Activated naive CD8-positive, alpha-beta T cell treated with anti-CD3 and anti-CD28 coated beads for 36 hours (primary cell): ENCODE results near the gene ASB3. TPM values are rescaled to one million over a fixed set of nuclear protein-coding genes. Genes with fewer than 3 reads are reported as not detected.

Experiments used
- DNase-seq: peaks from one replicate; pipeline ENCODE4 v3.0.0; 2021
- H3K27ac Mint-ChIP-seq: one replicate; pipeline ENCODE4 v1.8.0; 2022; ENCODE audit warnings: mild to moderate bottlenecking, moderate library complexity, mixed read lengths
- H3K27me3 Mint-ChIP-seq: one replicate; pipeline ENCODE4 v1.8.0; 2022; ENCODE audit warnings: mild to moderate bottlenecking, mixed read lengths
- H3K36me3 Mint-ChIP-seq: one replicate; pipeline ENCODE4 v1.8.0; 2021; ENCODE audit warnings: mild to moderate bottlenecking, mixed read lengths
- H3K4me1 Mint-ChIP-seq: one replicate; pipeline ENCODE4 v1.8.0; 2021; ENCODE audit warnings: mixed read lengths
- H3K4me3 Mint-ChIP-seq: one replicate; pipeline ENCODE4 v1.8.0; 2022; ENCODE audit warnings: mild to moderate bottlenecking, moderate library complexity, mixed read lengths
- H3K9me3 Mint-ChIP-seq: one replicate; pipeline ENCODE4 v1.8.0; 2022; ENCODE audit warnings: mixed read lengths
- total RNA-seq, 2 experiments: library from RNA; stranded (reverse); gene quantifications; one replicate each; pipeline ENCODE4 v1.2.3, GENCODE V29; 2021

ASB3 gene
- total RNA-seq, 2 experiments from 2014 or later = 18.6 to 19.6 TPM

- H3K36me3 Mint-ChIP-seq = peaks cover 8% of the 10 kb centered on the region
- H3K27ac Mint-ChIP-seq = no peak overlapping the region
- DNase-seq = no peak
- no peaks in the 10 kb centered on the region for H3K9me3 Mint-ChIP-seq
- no peak overlapping the region for H3K4me3 Mint-ChIP-seq
- H3K4me1 Mint-ChIP-seq = no peaks in the 10 kb centered on the region
- no peaks in the 10 kb centered on the region for H3K27me3 Mint-ChIP-seq
Observed at GRCh38 chr2:53811601-53812000, 24.8 kb upstream of the ASB3 start.

- H3K36me3 Mint-ChIP-seq = peaks cover 12% of the 10 kb centered on the region
- H3K4me1 Mint-ChIP-seq = no peaks in the 10 kb centered on the region
- H3K27me3 Mint-ChIP-seq = no peaks in the 10 kb centered on the region
- no peaks in the 10 kb centered on the region for H3K9me3 Mint-ChIP-seq
- H3K27ac Mint-ChIP-seq = no peak overlapping the region
- H3K4me3 Mint-ChIP-seq = no peak overlapping the region
- no peak for DNase-seq
Observed at GRCh38 chr2:53802617-53803151, 15.9 kb upstream of the ASB3 start.

GRCh38 chr2:53801547-53801946 lies 14.8 kb upstream of the ASB3 start:
- DNase-seq = no peak
- peaks cover 12% of the 10 kb centered on the region for H3K36me3 Mint-ChIP-seq
- H3K27me3 Mint-ChIP-seq = no peaks in the 10 kb centered on the region
- H3K4me1 Mint-ChIP-seq = no peaks in the 10 kb centered on the region
- H3K27ac Mint-ChIP-seq = no peak overlapping the region
- H3K4me3 Mint-ChIP-seq = no peak overlapping the region
- no peaks in the 10 kb centered on the region for H3K9me3 Mint-ChIP-seq

GRCh38 chr2:53793821-53794220 lies 7.1 kb upstream of the ASB3 start:
- no peaks in the 10 kb centered on the region for H3K27me3 Mint-ChIP-seq
- no peak overlapping the region for H3K4me3 Mint-ChIP-seq
- no peak for DNase-seq
- H3K27ac Mint-ChIP-seq = no peak overlapping the region
- H3K36me3 Mint-ChIP-seq = peaks cover 3% of the 10 kb centered on the region
- H3K9me3 Mint-ChIP-seq = no peaks in the 10 kb centered on the region
- H3K4me1 Mint-ChIP-seq = peaks cover 11% of the 10 kb centered on the region

- peaks cover 3% of the 10 kb centered on the region for H3K36me3 Mint-ChIP-seq
- peaks cover 15% of the 10 kb centered on the region for H3K4me1 Mint-ChIP-seq
- no peak overlapping the region for H3K27ac Mint-ChIP-seq
- no peak for DNase-seq
- H3K27me3 Mint-ChIP-seq = no peaks in the 10 kb centered on the region
- no peaks in the 10 kb centered on the region for H3K9me3 Mint-ChIP-seq
- H3K4me3 Mint-ChIP-seq = no peak overlapping the region
Observed at GRCh38 chr2:53793261-53793660, 6.5 kb upstream of the ASB3 start.

GRCh38 chr2:53787614-53788289 lies 999 bp upstream of the ASB3 start:
- Mint-ChIP-seq H3K27me3 (no peaks in the 10 kb centered on the region), H3K9me3 (no peaks in the 10 kb centered on the region), H3K4me1 (peaks cover 37% of the 10 kb centered on the region), H3K36me3 (peaks cover 6% of the 10 kb centered on the region), H3K27ac (peak overlapping the region; percentile 91), H3K4me3 (peak overlapping the region; percentile 94)
- no peak for DNase-seq

- peaks cover 14% of the 10 kb centered on the region for H3K36me3 Mint-ChIP-seq
- peak overlapping the region; percentile 94 for H3K4me3 Mint-ChIP-seq
- H3K27me3 Mint-ChIP-seq = no peaks in the 10 kb centered on the region
- H3K9me3 Mint-ChIP-seq = no peaks in the 10 kb centered on the region
- peaks cover 38% of the 10 kb centered on the region for H3K4me1 Mint-ChIP-seq
- H3K27ac Mint-ChIP-seq = peak overlapping the region; percentile 91
- DNase-seq = peak; percentile 22
Observed at GRCh38 chr2:53786352-53786704, 425 bp downstream of the ASB3 start.

GRCh38 chr2:53785366-53785765 lies 1.4 kb downstream of the ASB3 start:
- H3K9me3 Mint-ChIP-seq = no peaks in the 10 kb centered on the region
- peaks cover 33% of the 10 kb centered on the region for H3K4me1 Mint-ChIP-seq
- peak overlapping the region; percentile 94 for H3K4me3 Mint-ChIP-seq
- H3K27ac Mint-ChIP-seq = no peak overlapping the region
- H3K36me3 Mint-ChIP-seq = peaks cover 14% of the 10 kb centered on the region
- H3K27me3 Mint-ChIP-seq = no peaks in the 10 kb centered on the region
- DNase-seq = no peak

- DNase-seq = no peak
Observed at GRCh38 chr2:53784436-53784835, 2.3 kb downstream of the ASB3 start.

GRCh38 chr2:53782676-53783075 lies 4.1 kb downstream of the ASB3 start:
- no peaks in the 10 kb centered on the region for H3K27me3 Mint-ChIP-seq
- H3K27ac Mint-ChIP-seq = no peak overlapping the region
- H3K9me3 Mint-ChIP-seq = peaks cover 1% of the 10 kb centered on the region
- peaks cover 30% of the 10 kb centered on the region for H3K36me3 Mint-ChIP-seq
- H3K4me1 Mint-ChIP-seq = peaks cover 26% of the 10 kb centered on the region
- H3K4me3 Mint-ChIP-seq = no peak overlapping the region
- no peak for DNase-seq

More at GRCh38 chr2:53784436-53784835, 2.3 kb downstream of the ASB3 start:
- Mint-ChIP-seq H3K27ac (peak overlapping the region; percentile 59), H3K4me1 (peaks cover 30% of the 10 kb centered on the region), H3K36me3 (peaks cover 18% of the 10 kb centered on the region), H3K4me3 (peak overlapping the region; percentile 94), H3K27me3 (no peaks in the 10 kb centered on the region), H3K9me3 (no peaks in the 10 kb centered on the region)

GRCh38 chr2:53780056-53780455 lies 6.7 kb downstream of the ASB3 start:
- no peaks in the 10 kb centered on the region for H3K27me3 Mint-ChIP-seq

GRCh38 chr2:53778536-53779162 lies 8.1 kb downstream of the ASB3 start:
- peaks cover 40% of the 10 kb centered on the region for H3K36me3 Mint-ChIP-seq
- no peak overlapping the region for H3K27ac Mint-ChIP-seq
- H3K4me1 Mint-ChIP-seq = peaks cover 22% of the 10 kb centered on the region
- no peak overlapping the region for H3K4me3 Mint-ChIP-seq
- H3K9me3 Mint-ChIP-seq = peaks cover 1% of the 10 kb centered on the region
- no peaks in the 10 kb centered on the region for H3K27me3 Mint-ChIP-seq
- DNase-seq = no peak

More at GRCh38 chr2:53780056-53780455, 6.7 kb downstream of the ASB3 start:
- Mint-ChIP-seq H3K4me1 (peaks cover 30% of the 10 kb centered on the region), H3K4me3 (no peak overlapping the region), H3K9me3 (peaks cover 1% of the 10 kb centered on the region), H3K36me3 (peaks cover 39% of the 10 kb centered on the region), H3K27ac (no peak overlapping the region)
- no peak for DNase-seq

GRCh38 chr2:53777134-53777533 lies 9.6 kb downstream of the ASB3 start:
- DNase-seq = no peak
- no peak overlapping the region for H3K4me3 Mint-ChIP-seq
- H3K9me3 Mint-ChIP-seq = peaks cover 3% of the 10 kb centered on the region
- H3K4me1 Mint-ChIP-seq = peaks cover 15% of the 10 kb centered on the region
- H3K36me3 Mint-ChIP-seq = peaks cover 42% of the 10 kb centered on the region
- H3K27ac Mint-ChIP-seq = peak overlapping the region; percentile 23
- no peaks in the 10 kb centered on the region for H3K27me3 Mint-ChIP-seq

- peaks cover 2% of the 10 kb centered on the region for H3K9me3 Mint-ChIP-seq
- H3K36me3 Mint-ChIP-seq = peaks cover 38% of the 10 kb centered on the region
- peaks cover 32% of the 10 kb centered on the region for H3K4me1 Mint-ChIP-seq
- H3K4me3 Mint-ChIP-seq = peak overlapping the region; percentile 95
- H3K27ac Mint-ChIP-seq = peak overlapping the region; percentile 48
- no peak for DNase-seq
- no peaks in the 10 kb centered on the region for H3K27me3 Mint-ChIP-seq
Observed at GRCh38 chr2:53770264-53770663, 16.5 kb downstream of the ASB3 start.

GRCh38 chr2:53769318-53769945 lies 17.3 kb downstream of the ASB3 start:
- peaks cover 32% of the 10 kb centered on the region for H3K4me1 Mint-ChIP-seq
- peak overlapping the region; percentile 95 for H3K4me3 Mint-ChIP-seq
- H3K9me3 Mint-ChIP-seq = peaks cover 2% of the 10 kb centered on the region
- H3K27ac Mint-ChIP-seq = no peak overlapping the region
- H3K36me3 Mint-ChIP-seq = peaks cover 39% of the 10 kb centered on the region
- H3K27me3 Mint-ChIP-seq = no peaks in the 10 kb centered on the region
- no peak for DNase-seq
